CD4-positive, alpha-beta T cell (primary cell): Measurements from ENCODE around the gene TAOK3. TPM values are rescaled to one million over a fixed set of nuclear protein-coding genes. Genes with fewer than 3 reads are reported as not detected.

Experiments used
- ATAC-seq: fragments of 200-7000 bp; cut with Tn5 transposase; one replicate; pipeline ENCODE4 v1.10.0; 2022; ENCODE audit warnings: mild to moderate bottlenecking; ENCODE audit not compliant: poor library complexity
- CTCF ChIA-PET: fragments of 350-600 bp; sonication (Branson Sonifier 250); formaldehyde crosslinking; loops from one replicate; lab custom pipeline; 2021; ENCODE audit warnings: antibody characterized with exemption, inconsistent platforms; lab: Charles Lee
- POLR2A ChIA-PET: fragments of 350-600 bp; sonication (Branson Sonifier 250); formaldehyde crosslinking; loops from one replicate; lab custom pipeline; 2021; ENCODE audit warnings: antibody characterized with exemption, inconsistent platforms; lab: Charles Lee
- DNase-seq, 14 experiments: peaks; one replicate each; pipeline ENCODE4 v3.0.0-alpha.2; 2013 to 2020; ENCODE audit warnings: mixed read lengths in 2 of 14
- H3K27ac ChIP-seq, 2 donors: one replicate each; pipeline versions ENCODE4 v1.5.1 to v1.7.0; 2013; ENCODE audit warnings: low read length in 2 of 2, low read depth in 1 of 2, mild to moderate bottlenecking in 1 of 2
- H3K27me3 ChIP-seq, 2 experiments: 1 replicate in 1 of 2; 2 replicates in 1 of 2; pipeline versions ENCODE4 v1.6.1 to v1.7.0; 2013; ENCODE audit warnings: low read length in 2 of 2, control low read depth in 1 of 2, mild to moderate bottlenecking in 1 of 2, moderate library complexity in 1 of 2; ENCODE audit not compliant: insufficient read depth in 2 of 2, control insufficient read depth in 1 of 2
- H3K36me3 ChIP-seq: one replicate; pipeline ENCODE4 v1.6.1; 2013; ENCODE audit warnings: low read length, control low read depth; ENCODE audit not compliant: insufficient read depth
- H3K4me1 ChIP-seq: one replicate; pipeline ENCODE4 v1.6.1; 2013; ENCODE audit warnings: low read length, control low read depth; ENCODE audit not compliant: insufficient read depth
- H3K4me3 ChIP-seq: one replicate; pipeline ENCODE4 v1.5.1; 2013; ENCODE audit warnings: mild to moderate bottlenecking, low read length, moderate library complexity
- H3K9me3 ChIP-seq, 2 experiments: 1 replicate in 1 of 2; 2 replicates in 1 of 2; pipeline versions ENCODE4 v1.6.1 to v1.7.0; 2013; ENCODE audit warnings: low read length in 2 of 2, mild to moderate bottlenecking in 2 of 2, control low read depth in 1 of 2, moderate library complexity in 1 of 2; ENCODE audit not compliant: control insufficient read depth in 1 of 2, insufficient read depth in 1 of 2
- H3K27ac Mint-ChIP-seq: one replicate; pipeline ENCODE4 v1.8.0; 2020; ENCODE audit warnings: mixed read lengths
- H3K27me3 Mint-ChIP-seq: one replicate; pipeline ENCODE4 v1.8.0; 2021; ENCODE audit warnings: mixed read lengths
- H3K36me3 Mint-ChIP-seq: one replicate; pipeline ENCODE4 v1.8.0; 2021; ENCODE audit warnings: low read depth, mixed read lengths
- H3K4me1 Mint-ChIP-seq: one replicate; pipeline ENCODE4 v1.8.0; 2021; ENCODE audit warnings: low read depth, mixed read lengths
- H3K4me3 Mint-ChIP-seq: one replicate; pipeline ENCODE4 v1.8.0; 2020; ENCODE audit warnings: mild to moderate bottlenecking, mixed read lengths
- H3K9me3 Mint-ChIP-seq: one replicate; pipeline ENCODE4 v1.8.0; 2020; ENCODE audit warnings: mixed read lengths
- intact Hi-C, 2 experiments: fragments of 100-400 bp; cut with DNase I in 1 of 2; cut with micrococcal nuclease in 1 of 2; formaldehyde crosslinking; loops; one replicate each; pipeline versions ENCODE4 v1.15.1 to v1.9.0; 2023 to 2025; cut with DNase I, micrococcal nuclease
- total RNA-seq, 174 experiments: library from RNA in 2 of 174; stranded (reverse) in 2 of 174; gene quantifications; one replicate each; pipeline ENCODE4 v1.2.3 and lab custom pipeline; 2021 to 2026
- TF ChIP-seq, protein P1 (sequence below): fragments of 200-600 bp; IDR thresholded peaks from one replicate; pipeline ENCODE4 v1.8.0; 2022; ENCODE audit warnings: antibody characterized with exemption, mild to moderate bottlenecking

TAOK3 gene
- total RNA-seq, 2 experiments from 2014 or later, result 53.5 to 56.6 TPM

- Histone ChIP-seq H3K9me3 (no peaks in the 10 kb centered on the region), H3K27me3 (no peaks in the 10 kb centered on the region), H3K4me3 (no peak overlapping the region), H3K27ac (no peak overlapping the region), H3K4me1 (no peaks in the 10 kb centered on the region), H3K36me3 (no peaks in the 10 kb centered on the region)
- no peak for ATAC-seq
- no peak overlapping the region for H3K27ac Mint-ChIP-seq
- ChIA-PET CTCF (no interaction called here), POLR2A (no interaction called here)
- no peaks in the 10 kb centered on the region for H3K27me3 Mint-ChIP-seq
- peaks cover 41% of the 10 kb centered on the region for H3K36me3 Mint-ChIP-seq
- TF ChIP-seq, protein P1, sequence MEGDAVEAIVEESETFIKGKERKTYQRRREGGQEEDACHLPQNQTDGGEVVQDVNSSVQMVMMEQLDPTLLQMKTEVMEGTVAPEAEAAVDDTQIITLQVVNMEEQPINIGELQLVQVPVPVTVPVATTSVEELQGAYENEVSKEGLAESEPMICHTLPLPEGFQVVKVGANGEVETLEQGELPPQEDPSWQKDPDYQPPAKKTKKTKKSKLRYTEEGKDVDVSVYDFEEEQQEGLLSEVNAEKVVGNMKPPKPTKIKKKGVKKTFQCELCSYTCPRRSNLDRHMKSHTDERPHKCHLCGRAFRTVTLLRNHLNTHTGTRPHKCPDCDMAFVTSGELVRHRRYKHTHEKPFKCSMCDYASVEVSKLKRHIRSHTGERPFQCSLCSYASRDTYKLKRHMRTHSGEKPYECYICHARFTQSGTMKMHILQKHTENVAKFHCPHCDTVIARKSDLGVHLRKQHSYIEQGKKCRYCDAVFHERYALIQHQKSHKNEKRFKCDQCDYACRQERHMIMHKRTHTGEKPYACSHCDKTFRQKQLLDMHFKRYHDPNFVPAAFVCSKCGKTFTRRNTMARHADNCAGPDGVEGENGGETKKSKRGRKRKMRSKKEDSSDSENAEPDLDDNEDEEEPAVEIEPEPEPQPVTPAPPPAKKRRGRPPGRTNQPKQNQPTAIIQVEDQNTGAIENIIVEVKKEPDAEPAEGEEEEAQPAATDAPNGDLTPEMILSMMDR, result no peak
- peaks cover 60% of the 10 kb centered on the region for H3K4me1 Mint-ChIP-seq
- DNase-seq, result no peak
- H3K9me3 Mint-ChIP-seq, result no peaks in the 10 kb centered on the region
- intact Hi-C loops, result no loop called here
- H3K4me3 Mint-ChIP-seq, result no peak overlapping the region
Observed at GRCh38 chr12:118326991-118327390, 45.7 kb downstream of the TAOK3 start.

DNA sequence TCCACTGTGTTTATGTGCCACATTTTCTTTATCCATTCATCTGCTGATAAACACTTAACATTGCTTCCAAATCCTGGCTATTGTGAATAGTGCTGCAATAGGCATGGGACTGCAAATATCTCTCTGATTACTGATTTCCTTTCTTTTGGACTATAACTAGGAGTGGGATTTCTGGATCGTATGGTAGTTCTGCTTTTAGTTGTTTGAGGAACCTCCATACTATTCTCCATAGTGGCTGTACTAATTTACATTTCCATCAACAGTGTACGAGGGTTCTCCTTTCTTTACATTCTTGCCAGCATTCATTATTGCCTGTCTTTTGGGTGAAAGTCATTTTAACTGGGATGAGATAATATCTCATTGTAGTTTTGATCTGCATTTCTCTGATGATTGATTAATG lies 47.6 kb downstream of the TAOK3 start:
- Histone ChIP-seq H3K9me3 (no peaks in the 10 kb centered on the region), H3K27me3 (no peaks in the 10 kb centered on the region), H3K27ac (no peak overlapping the region), H3K36me3 (no peaks in the 10 kb centered on the region), H3K4me1 (no peaks in the 10 kb centered on the region), H3K4me3 (no peak overlapping the region)
- Mint-ChIP-seq H3K27me3 (no peaks in the 10 kb centered on the region), H3K9me3 (no peaks in the 10 kb centered on the region), H3K27ac (no peak overlapping the region), H3K36me3 (peaks cover 32% of the 10 kb centered on the region), H3K4me1 (peaks cover 60% of the 10 kb centered on the region), H3K4me3 (no peak overlapping the region)
- CTCF ChIA-PET, result no interaction called here
- intact Hi-C loops, result no loop called here
- TF ChIP-seq, protein P1, result no peak
- POLR2A ChIA-PET, result no interaction called here
- DNase-seq (no peak), ATAC-seq (no peak)

DNA sequence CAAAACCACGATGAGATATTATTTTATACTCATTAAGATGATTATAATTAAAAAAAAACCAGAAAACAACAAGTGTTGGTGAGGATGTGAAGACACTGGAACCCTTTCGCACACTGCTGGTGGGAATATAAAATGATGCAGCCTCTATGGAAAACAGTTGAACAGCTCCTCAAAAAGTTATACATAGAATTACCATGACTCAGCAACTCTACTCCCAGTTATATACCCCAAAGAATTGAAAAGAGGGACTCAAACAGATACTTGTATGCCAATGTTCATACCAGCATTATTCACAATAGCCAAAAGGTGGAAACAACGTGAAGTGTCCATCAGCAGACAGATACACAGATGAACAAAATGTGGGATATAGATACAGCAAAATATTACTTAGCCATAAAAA lies 53.1 kb downstream of the TAOK3 start:
- Mint-ChIP-seq H3K36me3 (peaks cover 25% of the 10 kb centered on the region), H3K9me3 (no peaks in the 10 kb centered on the region), H3K4me3 (no peak overlapping the region), H3K27ac (no peak overlapping the region), H3K4me1 (peaks cover 51% of the 10 kb centered on the region), H3K27me3 (no peaks in the 10 kb centered on the region)
- TF ChIP-seq, protein P1, result no peak
- Histone ChIP-seq H3K36me3 (no peaks in the 10 kb centered on the region), H3K27me3 (no peaks in the 10 kb centered on the region), H3K4me1 (peaks cover 5% of the 10 kb centered on the region), H3K9me3 (no peaks in the 10 kb centered on the region), H3K27ac (no peak overlapping the region), H3K4me3 (no peak overlapping the region)
- ChIA-PET CTCF (no interaction called here), POLR2A (no interaction called here)
- ATAC-seq (no peak), DNase-seq (no peak)
- intact Hi-C loops, result no loop called here
